ENCODE results near the gene KCNC1. TPM values are rescaled to one million over a fixed set of nuclear protein-coding genes. Genes with fewer than 3 reads are reported as not detected.

KCNC1 gene
- total RNA-seq, 2 donors from 2014 or later = not detected

DNA sequence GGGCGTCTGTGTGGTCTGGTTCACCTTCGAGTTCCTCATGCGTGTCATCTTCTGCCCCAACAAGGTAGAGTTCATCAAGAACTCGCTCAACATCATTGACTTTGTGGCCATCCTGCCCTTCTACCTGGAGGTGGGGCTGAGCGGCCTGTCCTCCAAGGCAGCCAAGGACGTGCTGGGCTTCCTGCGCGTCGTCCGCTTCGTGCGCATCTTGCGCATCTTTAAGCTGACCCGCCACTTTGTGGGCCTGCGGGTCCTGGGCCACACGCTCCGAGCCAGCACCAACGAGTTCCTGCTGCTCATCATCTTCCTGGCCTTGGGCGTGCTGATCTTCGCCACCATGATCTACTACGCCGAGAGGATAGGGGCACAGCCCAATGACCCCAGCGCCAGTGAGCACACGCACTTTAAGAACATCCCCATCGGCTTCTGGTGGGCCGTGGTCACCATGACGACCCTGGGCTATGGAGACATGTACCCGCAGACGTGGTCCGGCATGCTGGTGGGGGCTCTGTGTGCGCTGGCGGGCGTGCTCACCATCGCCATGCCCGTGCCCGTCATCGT lies 37.3 kb downstream of the KCNC1 start:
- H3K4me3 ChIP-seq = no peak overlapping the region
- no peaks in the 10 kb centered on the region for H3K36me3 ChIP-seq
- DNase-seq (ENCODE audit: low spot score) = no peak
- no peak overlapping the region for H3K27ac ChIP-seq
- peaks cover 0 to 6% of the 10 kb centered on the region in 2 donors for H3K4me1 ChIP-seq
- H3K27me3 ChIP-seq = no peaks in the 10 kb centered on the region
- H3K9me3 ChIP-seq = no peaks in the 10 kb centered on the region
- TF ChIP-seq, protein P1, sequence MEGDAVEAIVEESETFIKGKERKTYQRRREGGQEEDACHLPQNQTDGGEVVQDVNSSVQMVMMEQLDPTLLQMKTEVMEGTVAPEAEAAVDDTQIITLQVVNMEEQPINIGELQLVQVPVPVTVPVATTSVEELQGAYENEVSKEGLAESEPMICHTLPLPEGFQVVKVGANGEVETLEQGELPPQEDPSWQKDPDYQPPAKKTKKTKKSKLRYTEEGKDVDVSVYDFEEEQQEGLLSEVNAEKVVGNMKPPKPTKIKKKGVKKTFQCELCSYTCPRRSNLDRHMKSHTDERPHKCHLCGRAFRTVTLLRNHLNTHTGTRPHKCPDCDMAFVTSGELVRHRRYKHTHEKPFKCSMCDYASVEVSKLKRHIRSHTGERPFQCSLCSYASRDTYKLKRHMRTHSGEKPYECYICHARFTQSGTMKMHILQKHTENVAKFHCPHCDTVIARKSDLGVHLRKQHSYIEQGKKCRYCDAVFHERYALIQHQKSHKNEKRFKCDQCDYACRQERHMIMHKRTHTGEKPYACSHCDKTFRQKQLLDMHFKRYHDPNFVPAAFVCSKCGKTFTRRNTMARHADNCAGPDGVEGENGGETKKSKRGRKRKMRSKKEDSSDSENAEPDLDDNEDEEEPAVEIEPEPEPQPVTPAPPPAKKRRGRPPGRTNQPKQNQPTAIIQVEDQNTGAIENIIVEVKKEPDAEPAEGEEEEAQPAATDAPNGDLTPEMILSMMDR (IDR thresholded peaks at IDR 0.05) = no peak

DNA sequence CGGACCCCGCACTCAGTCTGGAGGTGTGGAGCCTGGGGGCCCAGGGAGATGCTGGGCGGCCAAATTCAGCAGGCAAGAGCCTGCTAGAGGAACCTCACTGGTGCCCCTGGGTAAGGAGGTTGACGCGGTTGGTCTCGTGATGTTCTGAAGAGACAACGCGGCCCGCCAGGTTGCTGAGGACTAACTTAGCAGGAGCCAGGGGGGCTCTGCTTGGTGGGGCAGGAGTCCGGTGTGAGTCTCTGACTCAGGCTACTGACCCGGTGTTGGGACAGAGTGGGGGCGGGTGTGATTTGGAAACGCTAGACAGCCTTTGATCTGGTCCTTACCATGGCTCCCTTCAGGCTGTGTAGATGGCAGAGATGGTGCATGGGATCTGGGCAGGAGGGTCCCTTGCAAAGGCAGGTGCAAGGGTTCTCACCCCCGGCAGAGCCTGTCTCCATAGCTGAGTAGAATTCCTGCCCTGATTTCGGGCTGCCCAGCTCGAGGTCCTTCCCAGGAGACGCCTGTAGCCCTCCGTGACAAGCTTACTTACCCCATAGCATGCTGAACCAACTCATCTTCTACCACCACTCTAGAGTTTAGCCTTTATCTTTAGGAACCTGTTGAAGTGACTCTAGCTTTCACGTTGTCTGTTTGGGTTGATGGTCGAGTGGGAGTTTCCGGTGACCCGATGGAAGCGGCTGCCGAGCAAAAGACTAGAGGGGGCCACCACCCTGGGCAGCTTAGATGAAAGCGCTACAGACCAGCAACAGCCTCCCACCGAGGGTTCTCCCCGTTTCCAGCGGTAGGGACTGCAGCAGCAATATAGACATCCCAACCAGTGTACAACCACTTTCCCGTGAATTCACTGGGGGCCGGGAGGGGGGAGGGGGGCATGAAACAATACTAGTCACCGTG lies 38.4 kb downstream of the KCNC1 start:
- Histone ChIP-seq H3K4me1 (peaks cover 0 to 6% of the 10 kb centered on the region in 2 donors), H3K36me3 (no peaks in the 10 kb centered on the region), H3K4me3 (no peak overlapping the region), H3K27ac (no peak overlapping the region), H3K27me3 (no peaks in the 10 kb centered on the region), H3K9me3 (no peaks in the 10 kb centered on the region)
- TF ChIP-seq, protein P1 (IDR thresholded peaks at IDR 0.05) = no peak
- DNase-seq (ENCODE audit: low spot score) = no peak

DNA sequence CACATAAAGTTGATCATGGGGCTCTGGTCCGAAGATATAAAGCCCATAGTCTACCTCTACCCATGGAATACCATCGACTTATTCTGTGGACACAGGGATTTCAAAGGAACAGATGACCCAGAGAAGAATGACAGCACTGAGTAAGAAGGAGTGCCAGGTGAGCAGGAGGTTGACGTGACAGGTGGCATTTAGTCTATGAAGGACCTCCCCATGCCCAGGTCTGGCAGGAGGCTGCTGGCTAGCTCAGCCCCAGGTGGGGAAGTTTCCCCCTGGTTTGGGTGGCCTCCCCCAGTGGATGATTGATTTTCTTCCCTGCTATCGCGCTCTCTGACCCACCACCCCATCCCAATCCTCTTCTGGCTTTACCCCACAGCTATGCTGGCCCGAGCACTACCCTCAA lies 39.1 kb downstream of the KCNC1 start:
- Histone ChIP-seq H3K36me3 (no peaks in the 10 kb centered on the region), H3K4me1 (peaks cover 0 to 6% of the 10 kb centered on the region in 2 donors)

DNA sequence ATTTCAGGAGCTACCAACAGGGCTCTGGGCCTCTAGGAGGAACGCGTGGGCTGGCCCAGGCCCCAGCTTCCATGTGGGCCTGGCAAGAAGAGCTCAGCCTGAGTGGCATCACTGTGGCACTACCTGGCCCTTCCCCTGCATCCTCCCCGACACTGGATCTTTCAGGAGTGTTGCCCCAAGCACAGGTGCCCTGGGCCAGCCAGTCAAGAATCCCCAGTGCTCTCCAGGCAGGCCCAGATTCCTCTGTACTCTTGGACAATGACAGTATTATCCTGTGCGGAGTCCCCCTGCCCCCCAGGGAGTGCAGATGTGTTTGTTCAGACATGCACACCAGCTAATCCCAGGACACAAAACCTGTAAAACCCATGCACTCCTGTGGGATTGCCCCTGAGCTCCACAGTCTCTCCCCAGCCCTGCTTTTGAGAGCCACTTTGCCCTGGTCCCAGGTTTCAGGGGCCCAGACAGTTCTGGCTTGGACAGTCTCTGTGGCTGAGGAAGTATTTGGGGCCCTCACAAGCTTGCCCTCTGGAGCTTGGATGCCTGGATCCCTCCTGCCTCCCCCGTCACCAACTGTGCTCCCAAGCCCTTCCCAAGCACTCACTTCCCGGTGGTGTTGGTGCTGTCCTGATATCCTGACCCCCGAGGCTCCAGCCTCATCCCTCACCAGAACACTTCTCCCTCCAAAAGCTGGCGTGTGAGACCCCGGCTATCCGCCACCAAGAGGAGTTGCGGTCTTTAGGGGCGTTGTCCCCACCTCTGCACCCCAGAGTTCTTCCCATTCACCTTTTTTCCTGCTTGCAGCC lies 39.9 kb downstream of the KCNC1 start:
- TF ChIP-seq, protein P1 (IDR thresholded peaks at IDR 0.05) = no peak
- Histone ChIP-seq H3K36me3 (no peaks in the 10 kb centered on the region), H3K9me3 (no peaks in the 10 kb centered on the region), H3K4me1 (peaks cover 0 to 6% of the 10 kb centered on the region in 2 donors), H3K4me3 (no peak overlapping the region), H3K27ac (no peak overlapping the region), H3K27me3 (no peaks in the 10 kb centered on the region)
- DNase-seq (ENCODE audit: low spot score) = no peak

More for the DNA sequence above, 39.1 kb downstream of the KCNC1 start:
- Histone ChIP-seq H3K4me3 (no peak overlapping the region), H3K27ac (no peak overlapping the region), H3K9me3 (no peaks in the 10 kb centered on the region), H3K27me3 (no peaks in the 10 kb centered on the region)
- no peak for DNase-seq (ENCODE audit: low spot score)
- TF ChIP-seq, protein P1 (IDR thresholded peaks at IDR 0.05) = no peak

DNA sequence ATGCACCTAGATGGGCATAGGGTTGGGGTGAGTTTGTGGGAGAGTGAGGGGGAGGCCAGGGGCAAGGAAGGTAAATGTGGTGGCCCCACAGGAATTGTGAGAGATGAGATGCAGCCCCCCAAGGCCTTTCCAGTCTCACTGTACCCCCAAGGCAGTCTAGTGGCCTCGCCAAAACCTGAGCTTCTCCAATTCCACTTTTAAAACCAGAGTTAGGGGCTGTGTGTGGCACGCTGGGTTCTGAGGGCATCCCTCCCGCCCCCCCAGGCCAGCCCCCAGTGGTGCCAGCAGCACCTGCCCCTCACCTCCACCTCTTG lies 40.4 kb downstream of the KCNC1 start:
- Histone ChIP-seq H3K4me1 (peaks cover 0 to 5% of the 10 kb centered on the region in 2 donors), H3K9me3 (no peaks in the 10 kb centered on the region), H3K36me3 (no peaks in the 10 kb centered on the region), H3K4me3 (no peak overlapping the region), H3K27me3 (no peaks in the 10 kb centered on the region), H3K27ac (no peak overlapping the region)
- no peak for DNase-seq (ENCODE audit: low spot score)
- TF ChIP-seq, protein P1 (IDR thresholded peaks at IDR 0.05) = no peak
